GM12878 (cell line): Measurements from ENCODE around the gene NIFK.

Experiments
- BCL3 ChIP-seq: IDR thresholded peaks from 2 replicates; pipeline ENCODE4 v1.6.1; 2011; ENCODE audit warnings: borderline replicate concordance, low read depth, mild to moderate bottlenecking, moderate library complexity, low read length; ENCODE audit not compliant: insufficient read depth, poor library complexity, severe bottlenecking
- BRCA1 ChIP-seq: IDR thresholded peaks from 2 replicates; pipeline ENCODE4 v1.6.1; 2011; ENCODE audit warnings: low read depth, low read length, improper control_type of control experiment
- CTCF ChIP-seq, 3 experiments: IDR thresholded peaks in 2 of 3; conservative IDR thresholded peaks in 1 of 3; 2 replicates each; pipeline ENCODE4 v1.5.1; 2011; ENCODE audit warnings: low read depth in 3 of 3, low read length in 3 of 3, mild to moderate bottlenecking in 3 of 3, control low read depth in 2 of 3, moderate library complexity in 2 of 3, inconsistent platforms in 1 of 3, mixed read lengths in 1 of 3; ENCODE audit not compliant: control insufficient read depth in 2 of 3, insufficient read depth in 1 of 3; ENCODE audit errors: extremely low read depth in 1 of 3
- FOXM1 ChIP-seq: IDR thresholded peaks from 2 replicates; pipeline ENCODE4 v1.6.1; 2012; ENCODE audit warnings: low read depth, mild to moderate bottlenecking, inconsistent platforms, low read length, moderate library complexity
- GABPA ChIP-seq: IDR thresholded peaks from 2 replicates; pipeline ENCODE4 v1.6.1; 2014; ENCODE audit warnings: antibody characterized with exemption, low read depth, mild to moderate bottlenecking, inconsistent platforms
- POLR2AphosphoS5 ChIP-seq: IDR thresholded peaks from 2 replicates; pipeline ENCODE4 v1.6.1; 2011; ENCODE audit warnings: mild to moderate bottlenecking, low read length, inconsistent platforms
- SREBF2 ChIP-seq: IDR thresholded peaks from 2 replicates; pipeline ENCODE4 v1.6.1; 2012; ENCODE audit warnings: mild to moderate bottlenecking, low read length
- YBX1 ChIP-seq: fragments of 450-650 bp; IDR thresholded peaks from 2 replicates; pipeline ENCODE4 v1.6.1; 2016; ENCODE audit warnings: antibody characterized with exemption

DNA sequence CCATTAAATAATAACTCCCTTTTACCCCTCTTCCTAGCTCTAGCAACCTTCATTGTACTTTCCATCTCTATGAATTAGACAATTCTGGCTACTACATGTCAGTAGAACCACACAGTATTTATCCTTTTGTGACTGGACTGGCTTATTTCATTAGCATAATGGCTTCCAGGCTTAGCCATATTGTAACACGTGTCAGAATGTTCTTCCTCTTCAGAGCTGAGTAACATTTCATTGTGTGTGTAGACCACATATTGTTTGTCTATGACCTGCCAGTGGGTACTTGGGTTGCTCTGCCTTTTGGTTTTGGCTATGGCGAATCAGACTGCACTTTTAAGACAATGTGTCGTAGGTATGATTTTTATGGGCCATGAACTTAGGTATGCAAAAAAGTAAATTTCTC lies 39.7 kb upstream of the NIFK start:
- TF ChIP-seq BCL3 (no peak), YBX1 (no peak), POLR2AphosphoS5 (no peak), GABPA (no peak), BRCA1 (no peak), FOXM1 (no peak), SREBF2 (no peak), CTCF (IDR thresholded peaks at IDR 0.05 in 2 of 3, conservative IDR thresholded peaks at IDR 0.05 in 1 of 3; ENCODE audit: control insufficient read depth in 2 of 3, extremely low read depth in 1 of 3, insufficient read depth in 1 of 3, low read depth in 3 of 3, low read length in 3 of 3) (no peak)
